Right cardiac atrium (tissue), 5 donors: ENCODE results near the gene GIPC1. TPM values are rescaled to one million over a fixed set of nuclear protein-coding genes. Genes with fewer than 3 reads are reported as not detected.
"Not testable (repeated sequence)": the region's sequence is repeated elsewhere in the genome, so short reads cannot be mapped to it uniquely, and the experiment has no call there.

Experiments
- ATAC-seq, 2 donors: fragments of 200-7000 bp; cut with Tn5 transposase; one replicate each; pipeline versions ENCODE4 v1.8.0 to v1.9.1; 2020; ENCODE audit warnings: moderate library complexity in 2 of 2, mild to moderate bottlenecking in 1 of 2
- DNase-seq, 3 donors: peaks; one replicate each; pipeline ENCODE4 v3.0.0-alpha.2; 2020
- H3K27ac ChIP-seq: one replicate; pipeline ENCODE4 v1.5.1; 2013; ENCODE audit warnings: mild to moderate bottlenecking, low read length, control low read depth, moderate library complexity
- H3K27me3 ChIP-seq: one replicate; pipeline ENCODE4 v1.6.1; 2013; ENCODE audit not compliant: control insufficient read depth, insufficient read depth
- H3K4me1 ChIP-seq: one replicate; pipeline ENCODE4 v1.6.1; 2013; ENCODE audit warnings: low read length; ENCODE audit not compliant: control insufficient read depth, insufficient read depth
- H3K4me3 ChIP-seq: one replicate; pipeline ENCODE4 v1.5.1; 2013; ENCODE audit warnings: low read length, control low read depth
- H3K9me3 ChIP-seq: one replicate; pipeline ENCODE4 v1.6.1; 2013; ENCODE audit warnings: low read length; ENCODE audit not compliant: control insufficient read depth
- WGBS: extraction: QIAGEN DNeasy Blood & Tissue Kit; methylation state at CpG from one replicate; pipeline ENCODE4 v1.1.7; 2013; 5-methylcytosine and 5-hydroxymethylcytosine counted together
- intact Hi-C, 4 donors: fragments of 100-400 bp; cut with DNase I; formaldehyde crosslinking; loops; one replicate each; pipeline versions ENCODE4 v1.11.0 to v1.14.0; 2022 to 2023
- polyA plus RNA-seq: library from polyadenylated mRNA; stranded (reverse); fragments of 200-250 nt; gene quantifications from one replicate; pipeline ENCODE4 v1.2.3, GENCODE V29; 2013
- total RNA-seq, 4 donors: library from RNA; stranded (reverse); fragmentation: NEBNext Ultra II Directional; extraction: Animal tissue kit (Norgen Biotek cat#: 25700); gene quantifications; one replicate each; pipeline ENCODE4 v1.2.1, GENCODE V29; 2021
- donor health status: healthy with polysubstance abuse.
- donor health status: DM: no; HTN: yes; CAD: no.
- donor health status: DM: no; HTN: no; CAD: no.
- donor health status: DM: no; HTN: yes; CAD: no; lungs with severe emphysema.
- donor health status: DM: yes; HTN: yes; CAD: no.

GIPC1 gene
- total and polyA plus RNA-seq, 5 donors, result 47.0 to 57.3 (median 51.5) TPM

- ATAC-seq (peak in 1 of 2 donors; percentile 43), DNase-seq (peak in 2 of 3 donors; percentile 71 to 79)
- Histone ChIP-seq H3K4me3 (no peak overlapping the region), H3K4me1 (no peaks in the 10 kb centered on the region), H3K27me3 (no peaks in the 10 kb centered on the region), H3K27ac (no peak overlapping the region), H3K9me3 (no peaks in the 10 kb centered on the region)
- intact Hi-C loops, result no loop called here
- 48% methylated on average over 19 of the region's 19 CpGs for WGBS
These were observed 9.7 kb upstream of the GIPC1 start for GRCh38 chr19:14505488-14506239.

- 91% methylated on average over 8 of the region's 8 CpGs for WGBS
- H3K4me3 ChIP-seq, intact Hi-C loops, H3K9me3 ChIP-seq, H3K27ac ChIP-seq, H3K4me1 ChIP-seq, ATAC-seq, H3K27me3 ChIP-seq: not testable (repeated sequence)
- DNase-seq, result peak in 1 of 3 donors; percentile 36
These were observed 8.6 kb upstream of the GIPC1 start for GRCh38 chr19:14504575-14504974.

DNA sequence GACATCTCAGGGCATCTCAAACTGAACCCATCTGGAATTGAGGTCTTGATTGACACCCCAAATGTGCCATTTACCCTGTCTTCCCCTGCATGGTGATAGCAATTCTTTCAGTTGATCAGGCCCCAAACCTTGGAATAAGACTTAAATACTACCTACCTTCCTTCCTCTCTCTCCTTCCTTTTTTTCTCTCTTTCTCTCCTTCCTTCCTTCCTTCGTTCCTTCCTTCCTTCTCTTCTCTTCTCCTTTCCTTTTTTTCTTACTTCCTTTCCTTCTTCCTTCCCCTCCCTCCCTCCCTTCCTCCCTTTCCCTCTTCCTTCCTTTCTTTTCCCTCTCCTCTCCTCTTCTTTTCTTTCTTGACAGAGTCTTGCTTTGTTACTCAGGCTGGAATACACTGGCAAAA lies 7.4 kb upstream of the GIPC1 start:
- intact Hi-C loops, result no loop called here
- no peak for DNase-seq
- Histone ChIP-seq H3K4me3 (no peak overlapping the region), H3K27ac (no peak overlapping the region), H3K4me1 (no peaks in the 10 kb centered on the region), H3K9me3 (no peaks in the 10 kb centered on the region), H3K27me3 (no peaks in the 10 kb centered on the region)
- ATAC-seq, result no peak
- 40% methylated on average over 1 of the region's 1 CpG for WGBS

DNA sequence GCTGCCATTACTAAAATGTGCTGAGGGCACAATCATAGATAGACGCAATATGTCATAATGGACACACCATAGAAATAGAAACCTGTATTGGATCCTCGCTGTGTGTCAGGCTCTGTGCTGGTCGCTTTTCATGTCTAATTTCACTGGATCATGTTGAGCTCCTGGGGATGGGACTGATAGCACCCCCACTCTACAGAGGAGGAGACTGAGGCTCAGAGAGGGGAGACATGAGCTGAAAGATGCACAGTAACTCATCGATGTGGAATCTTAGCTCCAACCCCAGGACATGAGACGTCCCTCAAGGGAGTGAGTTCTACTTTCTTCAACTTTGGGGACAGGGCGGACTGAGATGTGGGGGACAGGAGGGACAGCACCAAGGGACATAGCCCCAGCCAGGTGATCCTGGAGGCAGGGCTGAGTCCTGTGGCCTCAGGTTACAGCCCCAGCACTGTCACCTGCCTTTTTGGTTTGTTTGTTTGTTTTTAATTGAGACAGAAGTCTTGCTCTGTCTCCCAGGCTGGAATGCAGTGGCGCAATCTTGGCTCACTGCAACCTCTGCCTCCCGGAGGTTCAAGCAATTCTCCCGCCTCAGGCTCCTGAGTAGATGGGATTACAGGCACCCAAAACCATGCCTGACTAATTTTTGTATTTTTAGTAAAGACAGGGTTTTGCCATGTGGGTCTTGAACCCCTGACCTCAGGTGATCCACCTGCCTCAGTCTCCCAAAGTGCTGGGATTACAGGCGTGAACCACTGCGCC lies 6.6 kb upstream of the GIPC1 start:
- intact Hi-C loops, result no loop called here
- DNase-seq (peak in 1 of 3 donors; percentile 5), ATAC-seq (no peak)
- H3K4me1 ChIP-seq, result peaks cover 2% of the 10 kb centered on the region
- H3K4me3 ChIP-seq, result no peak overlapping the region
- H3K27me3 ChIP-seq, result no peaks in the 10 kb centered on the region
- no peaks in the 10 kb centered on the region for H3K9me3 ChIP-seq
- 77% methylated on average over 11 of the region's 11 CpGs for WGBS
- no peak overlapping the region for H3K27ac ChIP-seq

- Histone ChIP-seq H3K27ac (peak overlapping the region; percentile 18), H3K9me3 (no peaks in the 10 kb centered on the region), H3K4me3 (no peak overlapping the region), H3K27me3 (no peaks in the 10 kb centered on the region), H3K4me1 (peaks cover 5% of the 10 kb centered on the region)
- 33% methylated on average over 6 of the region's 6 CpGs for WGBS
- peak; percentile 51 to 75 (median 67) for DNase-seq
- intact Hi-C loops, result no loop called here
- ATAC-seq, result peak; percentile 6 to 29
These were observed 1.4 kb upstream of the GIPC1 start for GRCh38 chr19:14497228-14497921.

GRCh38 chr19:14496834-14497227 lies 904 bp upstream of the GIPC1 start:
- no peaks in the 10 kb centered on the region for H3K27me3 ChIP-seq
- intact Hi-C loops, result no loop called here
- H3K4me1 ChIP-seq, result peaks cover 5% of the 10 kb centered on the region
- ATAC-seq, result peak in 1 of 2 donors; percentile 0
- WGBS, result 29% methylated on average over 7 of the region's 7 CpGs
- DNase-seq, result no peak
- no peak overlapping the region for H3K4me3 ChIP-seq
- H3K27ac ChIP-seq, result peak overlapping the region; percentile 18
- H3K9me3 ChIP-seq, result no peaks in the 10 kb centered on the region

GRCh38 chr19:14495672-14496028 lies 277 bp downstream of the GIPC1 start:
- Histone ChIP-seq H3K4me1 (peaks cover 5% of the 10 kb centered on the region), H3K9me3 (no peaks in the 10 kb centered on the region), H3K27me3 (no peaks in the 10 kb centered on the region), H3K4me3 (peak overlapping the region; percentile 89), H3K27ac (peak overlapping the region; percentile 49)
- intact Hi-C loops, result no loop called here
- DNase-seq (peak in 1 of 3 donors; percentile 81), ATAC-seq (peak in 1 of 2 donors; percentile 4)
- WGBS, result under 1% methylated on average over 28 of the region's 28 CpGs

- no peaks in the 10 kb centered on the region for H3K27me3 ChIP-seq
- no peak for ATAC-seq
- WGBS, result 28% methylated on average over 14 of the region's 14 CpGs
- H3K4me1 ChIP-seq, result peaks cover 5% of the 10 kb centered on the region
- intact Hi-C loops, result no loop called here
- DNase-seq, result no peak
- H3K9me3 ChIP-seq, result no peaks in the 10 kb centered on the region
- H3K4me3 ChIP-seq, result peak overlapping the region; percentile 89
- no peak overlapping the region for H3K27ac ChIP-seq
These were observed 836 bp downstream of the GIPC1 start for GRCh38 chr19:14494910-14495671.

DNA sequence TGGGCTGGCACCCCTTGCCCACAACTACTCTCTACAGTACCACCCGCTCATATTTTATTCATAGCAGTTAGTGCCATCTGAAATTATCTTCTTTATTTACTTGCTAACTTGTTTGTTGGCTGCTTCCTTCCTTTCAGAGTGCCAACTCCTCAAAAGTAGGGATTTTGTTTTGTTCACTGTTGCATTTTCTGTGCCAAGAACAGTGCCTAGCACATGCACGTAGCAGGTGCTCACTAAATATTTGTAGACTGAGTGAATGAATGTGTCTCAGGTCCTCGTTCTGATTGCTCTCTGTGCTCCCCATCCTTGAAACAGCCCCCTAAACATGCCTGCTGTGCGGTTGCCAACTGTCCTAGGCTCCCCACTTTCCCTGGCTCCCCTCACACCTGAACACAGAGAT lies 1.5 kb downstream of the GIPC1 start:
- no peak for DNase-seq
- 86% methylated on average over 4 of the region's 4 CpGs for WGBS
- Histone ChIP-seq H3K4me1 (peaks cover 5% of the 10 kb centered on the region), H3K9me3 (no peaks in the 10 kb centered on the region), H3K27ac (no peak overlapping the region), H3K27me3 (no peaks in the 10 kb centered on the region), H3K4me3 (no peak overlapping the region)
- intact Hi-C loops, result no loop called here
- ATAC-seq, result no peak

- no peaks in the 10 kb centered on the region for H3K9me3 ChIP-seq
- H3K27me3 ChIP-seq, result no peaks in the 10 kb centered on the region
- H3K27ac ChIP-seq, result no peak overlapping the region
- 82% methylated on average over 5 of the region's 5 CpGs for WGBS
- no peak overlapping the region for H3K4me3 ChIP-seq
- DNase-seq, result no peak
- H3K4me1 ChIP-seq, result peaks cover 5% of the 10 kb centered on the region
- intact Hi-C loops, result no loop called here
- no peak for ATAC-seq
These were observed 3.1 kb downstream of the GIPC1 start for GRCh38 chr19:14492756-14493337.
